IPS-15b (cell line): ENCODE results near the gene ZNF600.
"Not testable (repeated sequence)": the region's sequence is repeated elsewhere in the genome, so short reads cannot be mapped to it uniquely, and the experiment has no call there.

Source experiments
- H3K27me3 ChIP-seq: one replicate; pipeline ENCODE4 v1.6.1; 2013; ENCODE audit warnings: low read length; ENCODE audit not compliant: control insufficient read depth, insufficient read depth
- H3K36me3 ChIP-seq: one replicate; pipeline ENCODE4 v1.6.1; 2013; ENCODE audit warnings: low read length; ENCODE audit not compliant: control insufficient read depth, insufficient read depth
- H3K4me1 ChIP-seq: one replicate; pipeline ENCODE4 v1.6.1; 2013; ENCODE audit warnings: mild to moderate bottlenecking, low read length; ENCODE audit not compliant: control insufficient read depth, insufficient read depth
- H3K4me3 ChIP-seq: one replicate; pipeline ENCODE4 v1.5.1; 2013; ENCODE audit warnings: low read depth, low read length
- H3K9ac ChIP-seq: one replicate; pipeline ENCODE4 v1.6.1; 2013; ENCODE audit warnings: low read depth, mild to moderate bottlenecking, low read length
- H3K9me3 ChIP-seq: one replicate; pipeline ENCODE4 v1.6.1; 2013; ENCODE audit warnings: mild to moderate bottlenecking, low read length; ENCODE audit not compliant: control insufficient read depth, insufficient read depth

The ZNF600 gene

GRCh38 chr19:52786464-52787354 lies at the start of gene ZNF600:
TSS of gene ZNF600 (minus strand) at chr19:52786791. CDS start at chr19:52778888, 7,903 bp downstream.
- not testable (repeated sequence) for H3K27me3 ChIP-seq, H3K9me3 ChIP-seq, H3K4me1 ChIP-seq, H3K36me3 ChIP-seq
- H3K9ac ChIP-seq, result peak within 1 kb of the TSS; percentile 81
- H3K4me3 ChIP-seq, result peak within 1 kb of the TSS; percentile 64

- H3K4me3 ChIP-seq, H3K9me3 ChIP-seq, H3K27me3 ChIP-seq, H3K36me3 ChIP-seq, H3K9ac ChIP-seq, H3K4me1 ChIP-seq: not testable (repeated sequence)
Observed at GRCh38 chr19:52834289-52834688, 47.7 kb upstream of the ZNF600 start.

GRCh38 chr19:52833541-52833940 lies 47.0 kb upstream of the ZNF600 start:
- H3K36me3 ChIP-seq, H3K27me3 ChIP-seq, H3K4me1 ChIP-seq, H3K4me3 ChIP-seq, H3K9me3 ChIP-seq, H3K9ac ChIP-seq: not testable (repeated sequence)

GRCh38 chr19:52829866-52830265 lies 43.3 kb upstream of the ZNF600 start:
- not testable (repeated sequence) for H3K27me3 ChIP-seq, H3K4me3 ChIP-seq, H3K9ac ChIP-seq, H3K36me3 ChIP-seq, H3K4me1 ChIP-seq, H3K9me3 ChIP-seq

GRCh38 chr19:52825765-52826164 lies 39.2 kb upstream of the ZNF600 start:
- Histone ChIP-seq H3K27me3 (no peaks in the 10 kb centered on the region), H3K4me3 (no peak overlapping the region), H3K36me3 (no peaks in the 10 kb centered on the region), H3K9me3 (no peaks in the 10 kb centered on the region), H3K9ac (no peak overlapping the region), H3K4me1 (no peaks in the 10 kb centered on the region)

- Histone ChIP-seq H3K36me3 (no peaks in the 10 kb centered on the region), H3K4me3 (no peak overlapping the region), H3K4me1 (no peaks in the 10 kb centered on the region), H3K9ac (no peak overlapping the region), H3K9me3 (no peaks in the 10 kb centered on the region), H3K27me3 (no peaks in the 10 kb centered on the region)
Observed at GRCh38 chr19:52823676-52824075, 37.1 kb upstream of the ZNF600 start.

- not testable (repeated sequence) for H3K9ac ChIP-seq, H3K4me1 ChIP-seq, H3K9me3 ChIP-seq, H3K36me3 ChIP-seq, H3K27me3 ChIP-seq
- peak within 1 kb of the TSS; percentile 76 for H3K4me3 ChIP-seq
Observed at GRCh38 chr19:52821204-52821960, 34.8 kb upstream of the ZNF600 start, which contains the start of gene ZNF28. TSS of gene ZNF28 (minus strand) at chr19:52821633. CDS start at chr19:52817958, 3,675 bp downstream.

GRCh38 chr19:52820472-52821203 lies 34.0 kb upstream of the ZNF600 start:
- H3K4me3 ChIP-seq, result peak overlapping the region; percentile 76
- H3K9me3 ChIP-seq, H3K36me3 ChIP-seq: not testable (repeated sequence)

GRCh38 chr19:52809801-52810200 lies 23.2 kb upstream of the ZNF600 start:
- no peaks in the 10 kb centered on the region for H3K4me1 ChIP-seq
- H3K27me3 ChIP-seq, result no peaks in the 10 kb centered on the region
- no peak overlapping the region for H3K4me3 ChIP-seq
- peaks cover 11% of the 10 kb centered on the region for H3K36me3 ChIP-seq
- H3K9me3 ChIP-seq, result no peaks in the 10 kb centered on the region
- H3K9ac ChIP-seq, result no peak overlapping the region

More at GRCh38 chr19:52820472-52821203, 34.0 kb upstream of the ZNF600 start:
- not testable (repeated sequence) for H3K27me3 ChIP-seq, H3K4me1 ChIP-seq, H3K9ac ChIP-seq

GRCh38 chr19:52799950-52800640 lies 13.5 kb upstream of the ZNF600 start:
- H3K4me1 ChIP-seq, H3K9ac ChIP-seq, H3K27me3 ChIP-seq, H3K4me3 ChIP-seq: not testable (repeated sequence)
- Histone ChIP-seq H3K36me3 (peaks cover 32% of the 10 kb centered on the region), H3K9me3 (peaks cover 25% of the 10 kb centered on the region)

- Histone ChIP-seq H3K9me3 (no peaks in the 10 kb centered on the region), H3K27me3 (no peaks in the 10 kb centered on the region), H3K4me1 (no peaks in the 10 kb centered on the region), H3K36me3 (no peaks in the 10 kb centered on the region), H3K9ac (no peak overlapping the region), H3K4me3 (no peak overlapping the region)
Observed at GRCh38 chr19:52789440-52789839, 2.8 kb upstream of the ZNF600 start.
